KMS-11 (cell line): Measurements from ENCODE around the gene IDE.
"Not testable (repeated sequence)": the region's sequence is repeated elsewhere in the genome, so short reads cannot be mapped to it uniquely, and the experiment has no call there.

Experiments used
- H2AFZ ChIP-seq: fragments of 200-600 bp; sonication (generic); 2 replicates; pipeline ENCODE4 v1.6.1; 2016; ENCODE audit warnings: antibody characterized with exemption, mixed run types, low read depth
- H3K27ac ChIP-seq: fragments of 200-600 bp; sonication (generic); 2 replicates; pipeline ENCODE4 v1.6.1; 2016; ENCODE audit warnings: mild to moderate bottlenecking, mixed run types
- H3K27me3 ChIP-seq: fragments of 200-600 bp; sonication (generic); 2 replicates; pipeline ENCODE4 v1.6.1; 2017; ENCODE audit warnings: mild to moderate bottlenecking, low read depth, mixed run types, moderate library complexity; ENCODE audit not compliant: insufficient read depth
- H3K36me3 ChIP-seq: fragments of 200-600 bp; sonication (generic); 2 replicates; pipeline ENCODE4 v1.6.1; 2017; ENCODE audit warnings: mild to moderate bottlenecking, mixed run types; ENCODE audit not compliant: insufficient read depth
- H3K4me1 ChIP-seq: fragments of 200-600 bp; sonication (generic); 2 replicates; pipeline ENCODE4 v1.6.1; 2016; ENCODE audit warnings: mild to moderate bottlenecking, low read depth, mixed run types; ENCODE audit not compliant: poor library complexity, severe bottlenecking
- H3K4me2 ChIP-seq: fragments of 200-600 bp; sonication (generic); 2 replicates; pipeline ENCODE4 v1.7.0; 2016; ENCODE audit warnings: mild to moderate bottlenecking, mixed run types
- H3K4me3 ChIP-seq: fragments of 200-600 bp; sonication (generic); IDR thresholded peaks from 2 replicates; pipeline ENCODE4 v1.6.1; 2017; ENCODE audit warnings: low read depth, low read length, mixed read lengths; ENCODE audit not compliant: insufficient read depth
- H3K79me2 ChIP-seq: fragments of 200-600 bp; sonication (generic); 2 replicates; pipeline ENCODE4 v1.6.1; 2016; ENCODE audit warnings: low read depth, mixed run types; ENCODE audit not compliant: insufficient read depth
- H3K9ac ChIP-seq: fragments of 200-600 bp; sonication (generic); 2 replicates; pipeline ENCODE4 v1.6.1; 2016; ENCODE audit warnings: mild to moderate bottlenecking, mixed run types
- H4K20me1 ChIP-seq: fragments of 200-600 bp; sonication (generic); 2 replicates; pipeline ENCODE4 v1.6.1; 2016; ENCODE audit warnings: mild to moderate bottlenecking, mixed run types; ENCODE audit not compliant: insufficient read depth
- TF ChIP-seq, protein P1 (sequence below): fragments of 200-600 bp; sonication (generic); conservative IDR thresholded peaks from 2 replicates; pipeline ENCODE4 v1.6.1; 2017; ENCODE audit warnings: low read depth, mild to moderate bottlenecking, antibody characterized with exemption, low read length, moderate library complexity, mixed read lengths

IDE gene

GRCh38 chr10:92407305-92408016, 166.4 kb downstream of the IDE start:
- no peak overlapping the region for H3K9ac ChIP-seq
- no peaks in the 10 kb centered on the region for H3K4me1 ChIP-seq
- TF ChIP-seq, protein P1, sequence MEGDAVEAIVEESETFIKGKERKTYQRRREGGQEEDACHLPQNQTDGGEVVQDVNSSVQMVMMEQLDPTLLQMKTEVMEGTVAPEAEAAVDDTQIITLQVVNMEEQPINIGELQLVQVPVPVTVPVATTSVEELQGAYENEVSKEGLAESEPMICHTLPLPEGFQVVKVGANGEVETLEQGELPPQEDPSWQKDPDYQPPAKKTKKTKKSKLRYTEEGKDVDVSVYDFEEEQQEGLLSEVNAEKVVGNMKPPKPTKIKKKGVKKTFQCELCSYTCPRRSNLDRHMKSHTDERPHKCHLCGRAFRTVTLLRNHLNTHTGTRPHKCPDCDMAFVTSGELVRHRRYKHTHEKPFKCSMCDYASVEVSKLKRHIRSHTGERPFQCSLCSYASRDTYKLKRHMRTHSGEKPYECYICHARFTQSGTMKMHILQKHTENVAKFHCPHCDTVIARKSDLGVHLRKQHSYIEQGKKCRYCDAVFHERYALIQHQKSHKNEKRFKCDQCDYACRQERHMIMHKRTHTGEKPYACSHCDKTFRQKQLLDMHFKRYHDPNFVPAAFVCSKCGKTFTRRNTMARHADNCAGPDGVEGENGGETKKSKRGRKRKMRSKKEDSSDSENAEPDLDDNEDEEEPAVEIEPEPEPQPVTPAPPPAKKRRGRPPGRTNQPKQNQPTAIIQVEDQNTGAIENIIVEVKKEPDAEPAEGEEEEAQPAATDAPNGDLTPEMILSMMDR: no peak
- no peak overlapping the region for H3K4me3 ChIP-seq
- H3K27ac ChIP-seq: no peak overlapping the region
- no peak overlapping the region for H3K4me2 ChIP-seq
- H4K20me1 ChIP-seq: no peaks in the 10 kb centered on the region
- H3K36me3 ChIP-seq: no peaks in the 10 kb centered on the region
- no peaks in the 10 kb centered on the region for H3K27me3 ChIP-seq
- H2AFZ ChIP-seq: no peak overlapping the region
- H3K79me2 ChIP-seq: no peaks in the 10 kb centered on the region

GRCh38 chr10:92405419-92405924, 168.4 kb downstream of the IDE start:
- Histone ChIP-seq H2AFZ (no peak overlapping the region), H3K4me3 (no peak overlapping the region), H3K36me3 (no peaks in the 10 kb centered on the region), H3K4me1 (no peaks in the 10 kb centered on the region), H4K20me1 (no peaks in the 10 kb centered on the region), H3K79me2 (no peaks in the 10 kb centered on the region), H3K27ac (no peak overlapping the region), H3K27me3 (no peaks in the 10 kb centered on the region), H3K4me2 (no peak overlapping the region), H3K9ac (no peak overlapping the region)
- TF ChIP-seq, protein P1: no peak

DNA sequence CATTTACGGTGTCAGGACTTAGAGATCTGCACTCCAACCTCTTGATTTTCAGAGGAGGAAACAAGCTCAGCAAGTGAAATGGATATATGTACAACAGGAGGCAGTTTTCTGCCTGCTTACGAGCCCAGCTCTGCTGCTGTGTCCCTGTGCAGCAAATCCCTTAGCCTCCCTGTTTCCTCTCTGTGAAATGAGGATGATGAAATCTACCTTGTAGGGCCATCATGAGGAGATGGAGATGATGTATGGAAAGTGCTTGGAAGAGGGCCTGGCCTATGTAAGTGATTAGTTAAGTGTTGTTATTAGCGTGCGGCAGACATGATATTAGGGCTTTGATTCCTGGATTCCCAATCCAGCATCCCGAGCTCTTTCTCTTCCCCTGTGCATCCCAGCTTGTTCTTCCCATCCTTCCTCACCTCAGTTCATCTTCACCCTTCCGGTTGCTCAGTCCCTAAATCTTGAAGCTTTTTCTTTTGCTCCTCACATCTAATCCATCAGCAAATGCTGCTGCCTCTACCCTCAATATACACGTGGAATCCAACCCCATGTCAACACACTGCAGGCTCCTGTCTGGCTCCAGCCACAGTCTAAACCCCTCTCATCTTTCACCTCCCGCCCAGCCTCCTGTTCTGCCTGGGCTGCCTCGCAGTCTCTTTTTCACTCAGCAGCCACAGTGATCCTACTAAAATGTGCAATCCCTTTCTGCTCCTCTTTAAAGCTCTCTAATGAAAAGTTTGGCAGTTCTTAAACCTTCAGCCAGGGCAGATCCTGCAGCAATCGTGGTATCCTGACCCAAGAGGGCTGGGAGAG, 169.1 kb downstream of the IDE start:
- Histone ChIP-seq H3K36me3 (no peaks in the 10 kb centered on the region), H2AFZ (no peak overlapping the region), H3K79me2 (no peaks in the 10 kb centered on the region), H4K20me1 (no peaks in the 10 kb centered on the region), H3K4me1 (no peaks in the 10 kb centered on the region), H3K9ac (no peak overlapping the region), H3K27me3 (no peaks in the 10 kb centered on the region), H3K27ac (no peak overlapping the region), H3K4me3 (no peak overlapping the region), H3K4me2 (no peak overlapping the region)
- TF ChIP-seq, protein P1: no peak

DNA sequence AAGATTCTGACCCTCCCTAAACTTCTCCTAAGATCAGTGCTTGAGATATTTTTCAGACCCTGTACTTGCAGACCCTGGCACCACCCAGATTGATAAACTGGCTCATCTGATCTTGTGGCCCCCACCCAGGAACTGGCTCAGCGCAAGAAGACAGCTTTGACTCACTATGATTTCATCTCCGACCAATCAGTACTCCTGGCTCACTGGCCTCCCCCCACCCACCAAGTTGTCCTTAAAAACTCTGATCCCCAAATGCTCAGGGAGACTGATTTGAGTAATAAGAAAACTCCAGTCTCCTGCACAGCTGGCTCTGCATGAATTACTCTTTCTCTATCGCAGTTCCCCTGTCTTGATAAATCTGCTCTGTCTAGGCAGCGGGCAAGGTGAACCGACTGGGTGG, 171.7 kb downstream of the IDE start:
- not testable (repeated sequence) for H2AFZ ChIP-seq, H3K4me3 ChIP-seq, H3K27me3 ChIP-seq, H3K36me3 ChIP-seq, H3K4me1 ChIP-seq, H3K79me2 ChIP-seq, H3K9ac ChIP-seq, H3K27ac ChIP-seq, H3K4me2 ChIP-seq, H4K20me1 ChIP-seq
